H9 (cell line): ENCODE data around the gene LZTR1. TPM values are rescaled to one million over a fixed set of nuclear protein-coding genes. Genes with fewer than 3 reads are reported as not detected.

Experiments used
- DNase-seq: peaks from one replicate; pipeline ENCODE4 v3.0.0-alpha.2; 2017
- H2AFZ ChIP-seq: one replicate; pipeline ENCODE4 v1.6.1; 2013; ENCODE audit warnings: mild to moderate bottlenecking, low read length, control low read depth, moderate library complexity
- H2AK5ac ChIP-seq: 2 replicates; pipeline ENCODE4 v1.6.1; 2013; ENCODE audit warnings: low read length, control low read depth, mixed read lengths; ENCODE audit not compliant: insufficient read length
- H2BK120ac ChIP-seq: one replicate; pipeline ENCODE4 v1.6.1; 2013; ENCODE audit warnings: low read depth, mild to moderate bottlenecking, low read length, control low read depth, inconsistent platforms; ENCODE audit not compliant: poor library complexity, severe bottlenecking
- H2BK12ac ChIP-seq: 2 replicates; pipeline ENCODE4 v1.6.1; 2013; ENCODE audit warnings: low read length, control low read depth, mixed read lengths, low read depth; ENCODE audit not compliant: insufficient read length
- H2BK15ac ChIP-seq: 2 replicates; pipeline ENCODE4 v1.6.1; 2013; ENCODE audit warnings: low read depth, low read length, control low read depth
- H2BK20ac ChIP-seq: one replicate; pipeline ENCODE4 v1.6.1; 2013; ENCODE audit warnings: low read depth, mild to moderate bottlenecking, low read length, control low read depth, inconsistent platforms; ENCODE audit not compliant: poor library complexity, severe bottlenecking
- H2BK5ac ChIP-seq: 2 replicates; pipeline ENCODE4 v1.6.1; 2013; ENCODE audit warnings: low read length, control low read depth, mixed read lengths; ENCODE audit not compliant: insufficient read length
- H3K14ac ChIP-seq: 2 replicates; pipeline ENCODE4 v1.6.1; 2013; ENCODE audit warnings: low read length, control low read depth; ENCODE audit not compliant: insufficient read depth
- H3K18ac ChIP-seq: 2 replicates; pipeline ENCODE4 v1.6.1; 2013; ENCODE audit warnings: low read depth, mild to moderate bottlenecking, mixed read lengths, low read length, control low read depth; ENCODE audit not compliant: insufficient read length
- H3K23ac ChIP-seq: 2 replicates; pipeline ENCODE4 v1.6.1; 2013; ENCODE audit warnings: low read length, control low read depth, mixed read lengths, low read depth; ENCODE audit not compliant: insufficient read length
- H3K23me2 ChIP-seq: 2 replicates; pipeline ENCODE4 v1.6.1; 2013; ENCODE audit warnings: low read depth, mild to moderate bottlenecking, mixed read lengths, low read length, control low read depth; ENCODE audit not compliant: insufficient read length, poor library complexity, severe bottlenecking
- H3K27ac ChIP-seq: 2 replicates; pipeline ENCODE4 v1.5.1; 2013; ENCODE audit warnings: low read length, control low read depth, mixed read lengths, low read depth; ENCODE audit not compliant: insufficient read length
- H3K27me3 ChIP-seq: 2 replicates; pipeline ENCODE4 v1.6.1; 2013; ENCODE audit warnings: low read length, control low read depth, inconsistent platforms; ENCODE audit not compliant: insufficient read depth
- H3K4ac ChIP-seq: 2 replicates; pipeline ENCODE4 v1.6.1; 2013; ENCODE audit warnings: low read depth, mild to moderate bottlenecking, control low read depth, inconsistent platforms, low read length, moderate library complexity
- H3K4me1 ChIP-seq: 2 replicates; pipeline ENCODE4 v1.6.1; 2013; ENCODE audit warnings: low read length, control low read depth, inconsistent platforms; ENCODE audit not compliant: insufficient read depth
- H3K4me2 ChIP-seq: 2 replicates; pipeline ENCODE4 v1.6.1; 2013; ENCODE audit warnings: low read length, control low read depth, mixed read lengths; ENCODE audit not compliant: insufficient read length, insufficient read depth
- H3K56ac ChIP-seq: 2 replicates; pipeline ENCODE4 v1.6.1; 2013; ENCODE audit warnings: low read depth, mild to moderate bottlenecking, mixed read lengths, low read length, control low read depth; ENCODE audit not compliant: insufficient read length
- H3K79me1 ChIP-seq: 2 replicates; pipeline ENCODE4 v1.6.1; 2013; ENCODE audit warnings: low read depth, mild to moderate bottlenecking, moderate library complexity, low read length, control low read depth, inconsistent platforms; ENCODE audit not compliant: insufficient read depth, poor library complexity, severe bottlenecking
- H3K79me2 ChIP-seq: 2 replicates; pipeline ENCODE4 v1.6.1; 2013; ENCODE audit warnings: low read length, control low read depth, inconsistent platforms; ENCODE audit not compliant: insufficient read depth
- H3K9ac ChIP-seq: 2 replicates; pipeline ENCODE4 v1.6.1; 2013; ENCODE audit warnings: low read length, control low read depth, mixed read lengths; ENCODE audit not compliant: insufficient read length; ENCODE audit errors: extremely low read depth
- H3K9me3 ChIP-seq: one replicate; pipeline ENCODE4 v1.6.1; 2013; ENCODE audit warnings: low read depth, low read length, inconsistent platforms; ENCODE audit not compliant: control insufficient read depth
- H3T11ph ChIP-seq: one replicate; pipeline ENCODE4 v1.6.1; 2013; ENCODE audit warnings: mild to moderate bottlenecking, low read length, control low read depth, inconsistent platforms
- H4K20me1 ChIP-seq: one replicate; pipeline ENCODE4 v1.6.1; 2013; ENCODE audit not compliant: control insufficient read depth, insufficient read length, insufficient read depth
- H4K5ac ChIP-seq: 2 replicates; pipeline ENCODE4 v1.6.1; 2013; ENCODE audit warnings: low read depth, mild to moderate bottlenecking, mixed read lengths, low read length, control low read depth; ENCODE audit not compliant: insufficient read length
- H4K8ac ChIP-seq: replicated peaks from 2 replicates; pipeline ENCODE4 v1.6.1; 2013; ENCODE audit warnings: low read length, control low read depth, mixed read lengths, low read depth; ENCODE audit not compliant: insufficient read length
- H4K91ac ChIP-seq: 2 replicates; pipeline ENCODE4 v1.6.1; 2013; ENCODE audit warnings: low read depth, mild to moderate bottlenecking, moderate library complexity, mixed read lengths, low read length, control low read depth; ENCODE audit not compliant: insufficient read length
- H3K27ac Mint-ChIP-seq, 3 experiments: 2 replicates in 2 of 3; 3 replicates in 1 of 3; pipeline ENCODE4 v1.8.0; 2020 to 2021; ENCODE audit warnings: mixed read lengths in 3 of 3, mild to moderate bottlenecking in 1 of 3, moderate library complexity in 1 of 3
- H3K27me3 Mint-ChIP-seq: 2 replicates; pipeline ENCODE4 v1.8.0; 2021; ENCODE audit warnings: low read depth, mild to moderate bottlenecking, moderate library complexity, mixed read lengths
- H3K36me3 Mint-ChIP-seq, 3 experiments: 2 replicates in 2 of 3; 3 replicates in 1 of 3; pipeline ENCODE4 v1.8.0; 2020 to 2021; ENCODE audit warnings: low read depth in 3 of 3, mixed read lengths in 3 of 3; ENCODE audit not compliant: insufficient read depth in 1 of 3
- H3K4me1 Mint-ChIP-seq, 2 experiments: 2 replicates each; pipeline ENCODE4 v1.8.0; 2020; ENCODE audit warnings: mixed read lengths in 2 of 2
- H3K4me3 Mint-ChIP-seq, 2 experiments: 2 replicates in 1 of 2; 3 replicates in 1 of 2; pipeline ENCODE4 v1.8.0; 2020 to 2021; ENCODE audit warnings: mild to moderate bottlenecking in 2 of 2, mixed read lengths in 2 of 2, moderate library complexity in 1 of 2
- H3K9me3 Mint-ChIP-seq, 2 experiments: 2 replicates in 1 of 2; 3 replicates in 1 of 2; pipeline ENCODE4 v1.8.0; 2020; ENCODE audit warnings: mild to moderate bottlenecking in 2 of 2, mixed read lengths in 2 of 2, moderate library complexity in 1 of 2
- CTCF ChIP-seq: fragments of 200-600 bp; sonication (generic); conservative IDR thresholded peaks from 3 replicates; pipeline ENCODE4 v1.8.0; 2021; ENCODE audit warnings: antibody characterized with exemption, mild to moderate bottlenecking
- WGBS: extraction: QIAGEN DNeasy Blood & Tissue Kit; methylation state at CpG from one replicate; pipeline ENCODE4 v1.1.7; 2013; ENCODE audit warnings: missing lambda C conversion rate, low lambda C conversion rate, mixed read lengths; ENCODE audit not compliant: insufficient read length; ENCODE audit errors: extremely low coverage; 5-methylcytosine and 5-hydroxymethylcytosine counted together
- total RNA-seq: library from RNA; stranded (reverse); gene quantifications from 2 replicates; pipeline ENCODE4 v1.2.1, GENCODE V29; 2021

Gene LZTR1
- total RNA-seq, 1 experiment from 2014 or later, result 47.0 TPM

- peaks cover 27% of the 10 kb centered on the region for H3K27me3 Mint-ChIP-seq
- Histone ChIP-seq H3T11ph (no peak overlapping the region), H3K4me2 (no peak overlapping the region), H3K79me1 (no peaks in the 10 kb centered on the region), H3K27ac (no peak overlapping the region), H2BK120ac (no peak overlapping the region), H3K9me3 (no peaks in the 10 kb centered on the region), H2BK5ac (no peak overlapping the region), H3K23ac (no peak overlapping the region), H2BK12ac (no peak overlapping the region), H4K5ac (no peak overlapping the region), H3K4ac (no peak overlapping the region), H3K9ac (no peak overlapping the region), H3K14ac (no peak overlapping the region), H3K79me2 (no peaks in the 10 kb centered on the region), H3K18ac (no peak overlapping the region), H2AK5ac (no peak overlapping the region), H2BK15ac (no peak overlapping the region), H4K20me1 (no peaks in the 10 kb centered on the region), H4K91ac (no peak overlapping the region), H4K8ac (no peak overlapping the region), H2AFZ (no peak overlapping the region), H3K27me3 (no peaks in the 10 kb centered on the region), H3K23me2 (no peaks in the 10 kb centered on the region), H3K4me1 (no peaks in the 10 kb centered on the region), H3K56ac (no peak overlapping the region), H2BK20ac (no peak overlapping the region)
- peak overlapping the region in 1 of 2 experiments; percentile 37; a peak in 1 of 5 replicates for H3K4me3 Mint-ChIP-seq
- peak; percentile 73 for TF ChIP-seq CTCF
- H3K4me1 Mint-ChIP-seq, result peaks cover 0 to 3% of the 10 kb centered on the region in 2 experiments; a peak in 1 of 4 replicates
- DNase-seq, result peak; percentile 74
- peaks cover 6 to 8% of the 10 kb centered on the region in 2 experiments; a peak in 4 of 5 replicates for H3K9me3 Mint-ChIP-seq
- no CpG with 5 or more reads among the region's 7 CpGs for WGBS
- H3K27ac Mint-ChIP-seq, result peak overlapping the region in 1 of 3 experiments; percentile 62; a peak in 1 of 7 replicates
- H3K36me3 Mint-ChIP-seq, result no peaks in the 10 kb centered on the region
Measured at GRCh38 chr22:21020802-21021429, 38.8 kb downstream of the LZTR1 start.
